ENCODE measurements around the gene SEC14L5.
A peak's percentile ranks its signal among the peaks of the same experiment; 100 is the strongest.

SEC14L5 gene

GRCh38 chr16:5045499-5046115, 87.5 kb downstream of the SEC14L5 start:
- no peak for DNase-seq

- no peak for DNase-seq
Measured at GRCh38 chr16:5046914-5047313, 88.8 kb downstream of the SEC14L5 start.

- no peak for DNase-seq
Measured at GRCh38 chr16:5054876-5055865, 97.0 kb downstream of the SEC14L5 start.

- peak; percentile 27 for DNase-seq
Measured at GRCh38 chr16:5056352-5056751, 98.2 kb downstream of the SEC14L5 start.

- no peak for DNase-seq
Measured at GRCh38 chr16:5058476-5058875, 100.3 kb downstream of the SEC14L5 start.

- no peak for DNase-seq
Measured at GRCh38 chr16:5059386-5060072, 101.4 kb downstream of the SEC14L5 start.

GRCh38 chr16:5060073-5060641, 102.0 kb downstream of the SEC14L5 start:
- DNase-seq = no peak

- DNase-seq = no peak
Measured at GRCh38 chr16:5062051-5062450, 103.9 kb downstream of the SEC14L5 start.

- DNase-seq = no peak
Measured at GRCh38 chr16:5062790-5063765, 104.9 kb downstream of the SEC14L5 start.

- no peak for DNase-seq
Measured at GRCh38 chr16:5064915-5065314, 106.8 kb downstream of the SEC14L5 start.

GRCh38 chr16:5065326-5065725, 107.2 kb downstream of the SEC14L5 start:
- DNase-seq = no peak

- DNase-seq = no peak
Measured at GRCh38 chr16:5065813-5066212, 107.7 kb downstream of the SEC14L5 start, which contains the start of gene C16orf89. Gene C16orf89, minus strand, starts transcription at chr16:5065956. Its CDS starts 48 bp downstream, at chr16:5065908.

- no peak for DNase-seq
Measured at GRCh38 chr16:5066511-5066910, 108.4 kb downstream of the SEC14L5 start.

All from GDM1 (cell line).